Vein endothelial cell (primary cell): Measurements from ENCODE around the gene TPRG1L. TPM values are rescaled to one million over a fixed set of nuclear protein-coding genes. Genes with fewer than 3 reads are reported as not detected.

ENCODE experiments used
- total RNA-seq: library from RNA; depleted of rRNA; stranded (reverse); fragments of >200 nt; gene quantifications from 2 replicates; pipeline ENCODE4 v1.2.3, GENCODE V29; 2012

The TPRG1L gene
- 40.0 and 44.7 TPM in 2 replicates for total RNA-seq

GRCh38 chr1:3624200-3625136 lies at the start of gene TPRG1L:
TSS of gene TPRG1L (plus strand) at chr1:3625015. CDS start at chr1:3625073, 58 bp downstream.

GRCh38 chr1:3611170-3612019 lies 13.4 kb upstream of the TPRG1L start, which contains the start of gene MEGF6:
TSS of gene MEGF6 (minus strand) at chr1:3611508. CDS start at chr1:3611268, 240 bp downstream.

DNA sequence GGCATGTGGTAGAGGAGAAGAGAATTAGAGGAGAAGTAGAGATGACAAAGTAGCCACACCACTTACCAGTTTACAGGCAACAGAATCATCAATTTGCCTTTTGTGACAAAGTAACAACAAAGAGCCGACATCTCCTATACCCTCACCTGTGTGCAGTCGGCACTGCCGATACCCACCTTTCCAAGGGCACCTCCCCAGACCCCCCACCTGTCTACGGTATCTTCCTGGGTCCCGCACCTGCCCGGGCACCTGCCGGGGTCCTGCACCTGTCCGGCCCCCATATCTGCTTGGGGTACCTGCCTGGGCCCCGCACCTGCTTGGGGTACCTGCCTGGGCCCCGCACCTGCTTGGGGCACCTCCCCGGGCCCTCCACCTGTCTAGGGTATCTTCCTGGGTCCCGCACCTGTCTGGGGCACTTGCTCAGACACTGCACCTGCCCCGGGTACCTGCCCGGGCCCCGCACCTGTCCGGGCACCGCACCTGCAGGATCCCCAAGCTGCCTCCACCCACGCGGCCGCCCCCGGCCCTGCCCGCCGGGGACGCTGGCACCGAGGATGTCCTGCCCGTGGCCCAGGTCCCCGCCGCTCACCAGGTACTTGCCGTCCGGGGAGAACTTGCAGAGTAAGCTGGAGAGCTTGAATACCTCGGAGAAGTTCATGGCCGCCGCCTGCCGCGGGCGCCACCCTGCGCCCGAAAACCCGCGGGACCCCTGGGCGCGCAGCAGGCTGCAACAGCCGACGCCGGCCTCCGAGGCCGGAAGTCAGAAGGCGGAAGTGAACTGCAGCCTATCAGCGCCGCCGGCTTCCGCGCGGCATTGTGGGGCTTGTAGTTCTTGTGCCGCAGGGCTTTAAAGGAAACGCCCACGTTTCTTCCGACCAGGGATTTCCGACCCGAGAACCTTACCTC lies 24.8 kb downstream of the TPRG1L start, which contains the start of gene WRAP73:
TSS of gene WRAP73 (minus strand) at position 762 of the 906 bp plus-strand sequence. CDS start at position 658, 104 bp downstream.

GRCh38 chr1:3651930-3652547 lies 27.2 kb downstream of the TPRG1L start, which contains the start of gene TP73:
TSS of gene TP73 (plus strand) at chr1:3652516. CDS start at chr1:3682366, 29,850 bp downstream.

Other genes with a start within 250 kb of the TPRG1L start
- 1.1 and 1.3 TPM in 2 replicates for gene ARHGEF16, start 170.3 kb upstream of the TPRG1L start, total RNA-seq
- 40.7 and 92.4 TPM in 2 replicates for gene MEGF6, start 13.5 kb upstream of the TPRG1L start, total RNA-seq
- 14.2 and 14.7 TPM in 2 replicates for gene WRAP73, start 25.1 kb downstream of the TPRG1L start, total RNA-seq
- gene TP73, start 27.5 kb downstream of the TPRG1L start, total RNA-seq = 0.10 TPM in 1 of 2 replicates, not detected in the other
- gene CCDC27, start 127.4 kb downstream of the TPRG1L start, total RNA-seq = not detected in 2 replicates
- 2.3 TPM in 1 of 2 replicates, not detected in the other for gene SMIM1, start 147.7 kb downstream of the TPRG1L start, total RNA-seq
- 31.5 and 32.3 TPM in 2 replicates for gene LRRC47, start 171.5 kb downstream of the TPRG1L start, total RNA-seq
- gene CEP104, start 232.2 kb downstream of the TPRG1L start, total RNA-seq = 19.6 and 22.2 TPM in 2 replicates
- gene DFFB, start 232.5 kb downstream of the TPRG1L start, total RNA-seq = 8.5 and 14.2 TPM in 2 replicates